Stimulated activated CD8-positive, alpha-beta memory T cell treated with anti-CD3 and anti-CD28 coated beads, Interleukin-12 subunit alpha, Interleukin-12 subunit beta, amount 100 ng/mL, for 24 hours (primary cell): Measurements from ENCODE around the gene CNNM2.
"Not testable (repeated sequence)": the region's sequence is repeated elsewhere in the genome, so short reads cannot be mapped to it uniquely, and the experiment has no call there.

ENCODE experiments used
- DNase-seq: peaks from one replicate; pipeline ENCODE4 v3.0.0-alpha.2; 2020; ENCODE audit errors: extremely low read depth

The CNNM2 gene

DNA sequence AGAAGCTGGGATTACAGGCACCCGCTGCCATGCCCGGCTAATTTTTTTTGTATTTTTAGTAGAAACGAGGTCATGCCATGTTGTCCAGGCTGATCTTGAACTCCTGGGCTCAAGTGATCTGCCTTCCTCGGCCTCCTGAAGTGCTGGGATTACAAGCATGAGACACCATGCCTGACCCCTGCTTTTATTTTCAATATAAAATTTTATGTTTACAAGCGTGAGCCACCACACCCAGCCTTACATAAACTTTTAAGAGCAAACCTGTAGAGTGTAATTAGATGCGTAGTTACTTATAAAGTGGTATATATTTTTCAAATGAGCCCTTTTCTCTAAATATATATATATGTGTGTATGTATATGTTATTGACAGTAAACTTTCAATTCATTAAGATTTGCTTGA lies 8.7 kb downstream of the CNNM2 start:
- no peak for DNase-seq

DNA sequence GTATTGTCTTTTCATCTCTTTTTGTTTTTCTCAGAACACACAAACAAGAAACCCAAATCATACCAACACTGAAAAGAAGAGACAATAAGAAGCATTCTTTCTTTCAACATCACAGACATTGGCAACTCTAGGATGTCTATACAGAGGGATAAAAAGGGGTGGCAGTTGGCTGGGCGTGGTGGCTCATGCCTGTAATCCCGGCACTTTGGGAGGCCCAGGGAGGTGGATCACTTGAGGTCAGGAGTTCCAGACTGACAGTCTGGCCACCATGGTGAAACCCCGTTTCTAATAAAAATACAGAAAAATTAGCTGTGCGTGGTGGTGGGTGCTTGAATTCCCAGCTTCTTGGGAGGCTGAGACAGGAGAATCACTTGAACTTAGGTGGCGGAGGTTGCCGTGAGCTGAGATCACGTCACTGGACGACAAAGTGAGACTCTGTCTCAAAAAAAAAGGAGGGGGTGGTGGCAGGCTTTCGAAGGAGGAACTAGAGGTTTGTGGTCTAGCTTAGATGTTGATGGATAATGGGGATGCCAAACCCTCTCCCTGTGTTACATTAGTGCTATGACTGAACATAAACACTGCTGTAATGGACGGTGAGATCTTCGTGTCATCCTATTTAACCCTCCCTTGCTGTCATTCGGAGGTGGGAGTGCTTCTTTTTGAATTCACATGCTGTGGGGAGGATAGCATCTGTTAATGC lies 9.4 kb downstream of the CNNM2 start:
- DNase-seq = no peak

DNA sequence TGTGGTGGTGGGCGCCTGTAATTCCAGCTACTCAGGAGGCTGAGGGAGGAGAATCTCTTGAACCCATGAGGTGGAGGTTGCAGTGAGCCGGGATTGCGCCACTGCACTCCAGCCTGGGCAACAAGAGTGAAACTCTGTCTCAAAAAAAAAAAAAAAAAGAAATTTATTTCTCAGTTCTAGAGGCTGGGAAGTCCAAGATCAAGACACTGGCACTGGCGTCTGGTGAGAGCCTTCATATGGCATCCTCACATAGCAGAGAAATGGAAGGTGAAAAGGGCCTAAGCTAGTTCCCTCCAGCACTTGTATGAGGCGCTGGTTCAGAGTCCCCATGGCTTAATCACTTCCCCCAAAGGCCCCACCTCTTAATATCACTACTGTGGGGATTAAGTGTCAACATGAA lies 10.3 kb downstream of the CNNM2 start:
- DNase-seq = not testable (repeated sequence)

DNA sequence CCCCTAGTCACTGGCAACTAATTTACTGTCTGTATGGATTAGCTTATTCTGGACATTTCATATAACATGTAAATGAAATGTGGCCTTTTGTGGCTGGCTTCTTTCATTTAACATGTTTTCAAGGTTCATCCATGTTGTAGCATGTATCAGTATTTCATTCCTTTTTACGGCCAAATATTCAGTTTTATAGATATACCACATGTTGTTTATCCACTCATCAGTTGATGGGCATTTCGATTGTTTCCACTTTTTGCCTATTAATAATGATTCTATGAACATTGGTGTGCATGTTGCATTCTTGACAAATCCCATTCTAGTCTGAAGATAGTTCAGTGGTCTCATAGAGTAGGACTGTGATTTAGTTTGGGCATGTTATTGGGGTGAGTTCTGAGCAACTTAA lies 12.6 kb downstream of the CNNM2 start:
- DNase-seq = no peak

DNA sequence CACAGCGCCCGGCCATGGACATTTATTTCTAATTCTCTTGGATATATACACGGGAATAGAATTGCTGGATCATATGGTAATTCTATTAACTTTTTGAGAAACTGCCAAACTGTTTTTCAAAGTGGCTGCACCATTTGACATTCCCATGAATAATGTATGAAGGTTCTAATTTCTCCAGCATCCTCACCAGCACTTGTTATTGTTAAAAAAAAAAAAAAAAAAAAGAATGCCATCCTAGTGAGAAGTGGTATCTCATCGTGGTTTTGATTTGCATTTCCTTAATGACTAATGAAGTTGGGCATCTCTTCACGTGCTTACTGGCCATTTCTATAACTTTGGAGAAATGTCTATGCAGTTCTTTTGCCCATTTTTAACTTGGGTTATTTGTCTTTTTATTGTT lies 13.5 kb downstream of the CNNM2 start:
- DNase-seq = no peak

DNA sequence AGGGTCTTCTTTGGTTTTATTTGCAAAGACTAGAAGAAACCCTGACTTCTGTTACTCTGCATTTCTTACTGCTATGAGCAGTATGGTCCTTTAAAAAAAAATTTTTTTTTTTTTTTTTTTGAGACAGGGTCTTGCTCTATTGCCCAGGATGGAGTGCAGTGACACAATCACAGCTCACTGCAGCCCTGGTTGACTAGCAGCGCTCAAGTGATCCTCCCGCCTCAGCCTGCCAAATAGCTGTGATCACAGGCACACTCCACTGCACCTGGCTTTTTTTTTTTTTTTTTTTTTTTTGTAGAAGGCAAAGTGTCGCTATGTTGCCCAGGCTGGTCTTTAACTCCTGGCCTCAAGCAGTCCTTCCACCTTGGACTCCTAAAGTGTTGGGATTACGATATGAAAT lies 17.4 kb downstream of the CNNM2 start:
- no peak for DNase-seq

DNA sequence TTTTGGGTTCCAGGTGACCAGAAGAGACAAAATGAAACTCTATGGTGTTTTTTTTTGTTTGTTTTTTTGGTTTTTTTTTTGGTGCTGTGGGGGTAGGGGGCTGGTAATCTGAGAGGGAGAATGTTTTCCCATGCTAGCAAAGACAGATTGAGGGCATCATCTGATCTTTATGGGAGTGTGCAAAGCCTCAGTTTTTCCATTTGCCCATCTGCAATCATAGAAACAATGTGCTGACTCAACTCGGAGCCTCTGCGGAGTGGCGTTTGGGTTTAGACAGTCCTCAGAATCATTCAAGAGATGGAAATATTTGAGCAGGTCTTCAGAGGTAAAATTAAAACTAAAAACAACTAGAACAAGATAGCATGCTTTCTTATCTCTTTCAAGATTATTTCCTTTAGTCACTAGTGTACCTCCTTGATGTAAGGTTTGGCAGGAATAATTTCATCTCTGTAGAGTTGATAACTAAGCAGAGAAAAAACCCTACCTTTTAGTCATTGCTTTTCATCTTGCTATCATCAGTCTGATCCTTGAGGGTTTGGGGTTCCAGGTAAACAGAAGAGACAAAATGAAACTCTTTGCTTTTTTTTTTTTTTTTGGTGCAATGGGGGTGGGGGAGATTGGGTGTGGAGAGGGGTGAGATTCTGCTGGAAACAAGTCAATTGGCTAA lies 18.0 kb downstream of the CNNM2 start:
- no peak for DNase-seq

DNA sequence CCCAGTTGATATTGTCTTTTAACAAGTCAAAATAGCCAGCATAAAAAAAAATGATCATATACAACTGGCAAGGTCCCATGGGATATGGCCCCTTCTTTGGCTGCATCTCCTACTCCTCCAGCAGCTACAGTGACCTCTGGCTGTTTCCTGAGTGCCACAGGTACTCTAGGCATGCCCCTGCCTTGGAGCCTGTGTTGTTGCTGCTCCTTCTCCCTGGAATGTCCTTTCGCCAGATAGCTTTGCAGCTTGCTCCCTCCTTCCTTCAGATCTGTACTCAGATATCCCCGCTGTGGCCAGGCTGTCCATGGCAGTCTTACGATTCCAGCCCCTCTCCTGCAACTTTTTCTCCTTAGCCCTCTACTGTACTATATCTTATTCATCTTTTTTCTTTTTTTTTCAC lies 23.3 kb downstream of the CNNM2 start:
- no peak for DNase-seq

DNA sequence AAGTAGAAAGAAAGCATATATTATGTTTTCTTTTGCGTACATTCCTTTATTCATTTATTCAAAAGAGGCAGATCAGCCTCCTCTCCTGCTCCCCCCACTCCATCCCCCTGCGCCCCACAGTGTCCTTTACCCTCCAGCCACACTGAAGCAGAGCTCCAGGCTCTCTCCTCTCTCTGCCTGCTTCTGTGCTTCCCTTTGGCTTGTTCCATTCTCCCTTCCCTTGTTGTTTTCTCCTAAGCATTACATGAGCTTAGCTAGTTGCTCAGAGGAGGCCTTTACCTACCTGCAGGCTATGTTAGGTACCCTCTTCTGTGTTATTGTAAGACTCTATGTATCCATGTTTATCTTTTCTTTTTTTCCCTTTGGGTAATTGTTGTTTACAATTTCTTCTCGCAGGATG lies 27.4 kb downstream of the CNNM2 start:
- no peak for DNase-seq

DNA sequence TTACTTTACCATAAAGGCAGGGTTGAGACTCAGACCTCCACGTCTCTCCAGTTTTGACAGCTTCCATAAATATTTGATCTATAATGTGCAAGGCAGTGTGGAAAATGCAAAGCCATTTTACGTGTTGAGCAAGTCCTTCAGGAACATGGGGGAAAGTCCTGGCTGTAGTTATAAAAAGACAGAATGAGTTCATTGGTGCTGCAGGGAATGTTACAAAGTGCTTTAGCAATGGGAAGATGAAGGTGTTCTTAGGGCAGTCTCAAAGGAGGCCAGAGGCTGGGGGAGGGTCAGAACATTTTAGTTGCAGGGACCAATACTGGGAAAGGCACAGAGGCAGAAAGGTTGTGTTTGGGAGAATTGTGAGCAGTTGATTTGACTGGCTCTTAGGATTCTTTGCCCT lies 27.9 kb downstream of the CNNM2 start:
- DNase-seq = no peak

DNA sequence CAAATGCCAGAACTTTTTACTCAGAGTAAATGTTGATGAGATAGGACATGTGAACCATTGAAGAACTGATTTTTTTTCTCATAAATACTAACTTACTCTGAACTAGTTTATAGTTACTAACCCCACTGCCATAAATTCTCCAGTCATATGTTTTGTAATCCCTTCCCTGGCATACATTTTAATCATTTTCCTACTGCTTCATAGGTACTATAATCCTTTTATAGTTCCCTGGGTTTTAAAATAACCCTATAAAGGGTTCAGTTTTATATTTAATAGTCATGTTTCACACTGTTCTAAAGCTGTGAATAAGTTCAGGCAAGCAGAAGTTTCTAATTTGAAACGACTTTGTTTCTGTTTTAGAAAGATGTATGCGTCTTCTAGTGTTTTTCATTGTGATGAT lies 28.9 kb downstream of the CNNM2 start:
- no peak for DNase-seq

DNA sequence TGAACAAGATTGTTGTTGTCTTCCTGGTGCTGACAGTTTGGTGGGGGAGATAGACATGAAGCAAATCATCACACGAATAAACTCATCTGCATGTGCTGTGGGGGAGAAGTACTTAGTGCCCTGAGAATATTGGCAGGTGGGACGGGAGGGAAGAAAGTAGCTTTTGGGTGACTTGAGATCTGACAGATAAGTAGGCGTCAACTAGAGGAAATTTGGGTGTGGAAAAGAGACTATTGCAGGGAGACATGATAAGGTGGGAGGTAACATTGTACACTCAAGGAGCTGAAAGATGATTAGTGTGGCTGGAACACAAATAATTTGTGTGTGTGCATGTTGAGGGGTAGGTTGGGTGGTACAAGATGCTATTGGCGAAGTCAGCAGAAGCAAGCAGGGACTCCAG lies 30.1 kb downstream of the CNNM2 start:
- no peak for DNase-seq

DNA sequence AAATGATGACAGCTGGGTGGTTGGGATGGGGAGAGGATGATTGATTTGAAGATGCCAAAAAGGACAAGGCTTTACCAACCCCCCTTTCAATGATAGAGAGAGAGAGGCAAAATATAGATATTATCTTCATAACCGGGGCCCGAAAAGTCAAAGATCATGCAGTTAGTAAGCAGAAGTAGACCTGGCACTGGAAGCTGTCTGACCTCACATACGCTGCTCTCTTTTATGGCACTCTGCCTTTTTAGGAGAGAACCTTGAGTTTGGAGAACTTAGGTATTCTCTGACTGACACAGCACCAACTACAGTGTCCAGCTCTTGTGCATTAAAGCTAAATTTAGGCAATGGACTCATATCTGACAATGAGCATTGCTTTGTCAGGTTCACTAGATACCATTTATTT lies 30.7 kb downstream of the CNNM2 start:
- DNase-seq = no peak

DNA sequence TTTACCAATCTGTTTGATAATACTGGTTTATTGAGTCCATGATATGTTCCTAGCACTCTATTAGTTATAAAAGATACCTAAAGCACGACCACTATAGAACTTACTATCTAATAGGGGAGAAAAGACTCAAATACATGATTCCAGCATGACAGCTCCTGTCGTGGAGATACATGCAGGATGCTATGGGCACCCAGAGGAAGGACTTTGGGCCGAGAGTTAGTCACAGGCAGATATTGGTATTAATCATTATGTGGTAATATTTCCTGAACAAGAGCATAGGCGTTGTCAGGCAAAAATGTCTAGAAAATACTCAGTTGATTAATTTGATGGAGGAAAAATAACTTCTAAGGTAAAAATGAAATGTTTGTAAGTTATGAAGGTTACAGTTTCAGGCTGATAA lies 31.8 kb downstream of the CNNM2 start:
- DNase-seq = no peak

DNA sequence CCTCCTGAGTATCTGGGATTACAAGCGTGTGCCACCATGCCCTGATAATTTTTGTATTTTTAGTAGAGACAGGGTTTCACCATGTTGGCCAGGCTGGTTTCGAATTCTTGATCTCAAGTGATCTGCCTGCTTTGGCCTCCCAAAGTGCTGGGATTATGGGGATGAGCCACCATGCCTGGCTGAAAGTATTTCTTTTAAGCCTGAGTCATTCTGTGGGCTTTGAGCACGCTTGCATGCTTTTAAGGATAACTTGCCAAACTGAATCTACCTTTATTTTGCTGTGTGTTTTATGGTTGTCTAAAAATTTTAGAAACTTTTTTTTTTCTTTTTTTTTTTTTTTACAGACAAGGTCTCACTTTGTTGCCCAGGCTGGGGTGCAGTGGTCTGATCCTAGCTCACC lies 33.2 kb downstream of the CNNM2 start:
- DNase-seq = no peak

DNA sequence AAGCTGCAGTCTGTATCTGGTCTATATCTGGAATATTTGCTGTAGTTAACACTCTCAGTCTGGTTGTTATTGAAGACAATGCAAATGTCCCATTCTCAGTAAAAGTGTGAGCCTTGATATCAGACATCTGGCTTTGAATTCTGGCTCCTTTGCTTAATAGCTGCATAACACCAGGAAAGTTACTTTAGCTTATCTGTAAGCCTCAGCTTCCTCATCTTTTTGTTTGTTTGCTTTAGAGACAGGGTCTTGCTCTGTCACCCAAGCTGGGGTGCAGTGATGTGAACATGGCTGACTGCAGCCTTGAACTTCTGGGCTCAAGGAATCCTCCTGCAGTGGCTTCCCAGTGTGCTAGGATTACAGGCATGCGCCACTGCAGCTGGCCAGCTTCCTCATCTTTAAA lies 41.3 kb downstream of the CNNM2 start:
- DNase-seq = no peak

DNA sequence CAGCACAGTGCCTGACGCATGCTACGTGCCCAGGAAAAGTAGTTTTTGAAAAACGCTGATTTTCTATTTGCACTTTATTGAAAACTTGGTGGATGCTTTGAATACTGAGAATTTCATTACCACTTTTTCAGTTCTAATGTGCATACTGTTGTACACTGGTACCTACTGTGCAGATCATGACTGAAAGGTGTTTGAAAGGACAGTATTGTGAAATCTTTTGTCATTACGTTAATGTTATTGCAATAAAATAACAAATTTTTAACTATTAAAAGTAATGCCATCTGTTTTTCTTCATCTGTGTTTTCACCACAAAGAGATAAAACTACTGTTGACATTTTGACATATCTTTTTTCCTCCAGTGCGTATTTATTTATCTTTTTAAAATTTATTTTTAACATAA lies 42.1 kb downstream of the CNNM2 start:
- DNase-seq = no peak

DNA sequence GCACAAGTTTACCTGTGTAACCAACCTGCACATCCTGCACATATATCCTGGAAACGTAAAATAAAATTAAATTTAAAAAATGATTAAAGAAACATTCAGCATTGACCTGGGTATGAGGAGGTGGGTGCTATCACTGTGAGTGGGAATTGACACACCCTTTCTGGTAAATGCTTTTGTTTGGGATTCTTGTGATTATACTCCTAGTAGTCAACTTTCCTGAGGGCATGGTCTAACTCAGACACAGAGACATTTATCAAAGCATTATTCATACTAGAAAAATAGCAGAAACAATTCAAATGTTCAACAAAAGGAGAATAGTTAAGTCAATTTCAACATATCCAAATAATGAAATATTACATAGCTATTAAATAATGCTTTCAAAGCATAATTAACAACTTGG lies 44.2 kb downstream of the CNNM2 start:
- DNase-seq = no peak

DNA sequence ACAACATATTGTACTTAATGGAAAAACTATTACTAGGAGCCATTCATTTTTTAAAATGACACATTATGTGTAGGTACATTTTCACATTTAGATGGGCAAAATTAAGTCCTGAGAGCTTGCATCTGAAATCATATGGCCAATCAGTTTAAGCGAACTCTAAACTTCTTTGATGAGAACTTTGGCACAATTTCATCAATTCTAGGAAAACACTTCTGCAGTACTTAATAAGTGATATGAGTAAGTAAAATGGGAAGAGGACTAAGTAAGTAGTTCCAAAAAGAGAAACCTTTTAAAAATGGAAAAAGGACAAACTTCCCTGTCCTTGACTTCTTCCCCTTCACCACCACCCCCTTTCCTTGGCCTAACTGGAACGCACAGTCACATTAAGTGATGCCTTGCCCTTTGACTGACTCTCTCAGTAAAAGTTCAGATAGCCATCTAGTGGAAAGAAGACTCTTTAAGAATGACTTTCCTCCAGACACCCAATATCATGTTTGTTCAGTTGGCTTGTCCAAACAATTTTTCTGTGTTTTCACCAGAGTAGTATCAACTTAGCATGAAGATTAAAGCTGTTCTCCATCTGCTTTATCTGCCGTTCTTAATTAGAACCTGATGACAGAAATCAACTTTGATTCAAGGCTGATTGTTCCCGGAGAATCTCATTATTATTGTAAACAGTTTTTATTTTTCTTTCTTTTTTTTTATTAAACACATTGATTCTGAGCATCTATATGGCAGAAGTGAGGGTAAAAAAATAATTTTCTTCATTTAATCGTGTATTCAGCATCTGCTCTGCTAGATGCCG lies 45.1 kb downstream of the CNNM2 start:
- DNase-seq = no peak

DNA sequence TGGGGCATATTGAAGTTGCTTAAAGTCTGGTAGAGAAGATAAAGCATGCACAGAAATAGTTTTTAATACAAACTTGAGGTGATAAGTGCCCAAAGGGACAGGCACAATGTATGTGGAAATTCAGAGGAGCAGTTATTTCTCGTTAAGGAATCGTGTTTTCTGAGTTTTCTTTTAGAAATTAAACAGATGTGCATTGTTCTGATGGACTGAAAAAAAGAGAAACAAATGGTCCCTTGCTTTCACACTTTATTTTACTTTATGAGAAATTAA lies 45.6 kb downstream of the CNNM2 start:
- no peak for DNase-seq

DNA sequence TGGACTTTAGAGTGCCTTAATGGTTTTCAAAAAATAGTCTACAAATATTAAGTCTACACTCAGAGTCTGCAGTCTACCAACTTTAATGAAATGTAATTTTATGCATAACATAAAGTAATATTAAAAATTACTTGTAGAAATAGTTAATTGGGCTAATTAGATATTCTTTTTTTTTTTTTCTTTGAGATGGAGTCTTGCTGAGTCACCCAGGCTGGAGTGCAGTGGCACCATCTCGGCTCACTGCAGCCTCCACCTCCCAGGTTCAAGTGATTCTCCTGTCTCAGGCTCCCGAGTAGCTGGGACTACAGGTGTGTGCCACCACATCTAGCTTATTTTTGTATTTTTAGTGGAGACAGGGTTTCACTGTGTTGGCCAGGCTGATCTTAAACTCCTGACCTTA lies 46.0 kb downstream of the CNNM2 start:
- DNase-seq = not testable (repeated sequence)

DNA sequence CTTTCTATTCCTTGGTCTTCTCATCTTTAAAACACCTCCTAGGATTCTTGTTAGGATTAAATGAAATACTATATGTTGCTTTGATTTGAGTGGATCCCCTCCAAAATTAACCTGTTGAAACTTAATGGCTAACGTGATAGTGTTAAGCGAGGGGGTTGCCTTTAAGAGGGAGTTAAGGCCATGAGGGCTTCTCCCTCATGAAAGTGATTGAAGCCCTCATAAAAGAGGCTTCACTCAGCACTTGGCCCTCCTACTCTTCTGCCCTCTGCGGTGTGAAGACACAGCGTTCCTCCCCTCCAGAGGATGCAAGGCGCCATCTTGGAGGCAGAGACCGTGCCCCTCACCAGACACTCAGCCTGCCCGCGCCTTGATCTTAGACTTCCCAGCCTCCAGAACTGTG lies 46.6 kb downstream of the CNNM2 start:
- DNase-seq = no peak

DNA sequence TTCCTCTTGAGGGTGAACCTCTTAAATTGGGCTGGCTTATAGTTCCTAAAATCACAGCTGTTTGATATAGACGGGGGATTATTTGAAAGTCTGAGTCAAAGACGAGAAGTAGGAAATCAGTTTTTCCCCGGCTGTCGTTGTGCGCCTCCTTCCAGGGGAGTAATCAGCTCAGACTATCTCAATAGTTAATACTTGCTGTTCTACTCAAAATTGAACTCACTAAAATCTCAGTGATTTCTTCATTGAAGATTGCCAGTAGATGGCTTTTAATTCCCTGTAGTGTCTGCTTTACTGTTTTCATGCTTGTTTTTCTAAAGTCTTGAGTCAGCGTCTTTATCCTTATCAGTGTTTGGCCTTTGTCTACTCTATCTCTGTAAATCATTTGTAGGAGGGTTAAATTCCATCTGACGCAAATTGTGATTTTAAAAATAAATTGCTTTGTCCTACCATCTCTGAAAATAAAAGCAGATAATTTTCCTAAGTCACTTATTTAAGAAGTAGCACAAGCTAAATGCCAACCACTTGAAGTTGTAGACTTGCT lies 47.3 kb downstream of the CNNM2 start:
- no peak for DNase-seq
